ENCODE measurements around the gene CEMIP.

Gene CEMIP

GRCh38 chr15:80990955-80991354, 211.8 kb downstream of the CEMIP start:
- intact Hi-C loops (cut with DNase I; ENCODE audit: low total_unique reads): no loop called here
- no peaks in the 10 kb centered on the region for H3K36me3 ChIP-seq
- no peaks in the 10 kb centered on the region for H3K9me3 ChIP-seq
- H3K27me3 ChIP-seq: no peaks in the 10 kb centered on the region
- H3K4me3 ChIP-seq: no peak overlapping the region
- H3K27ac ChIP-seq: peak overlapping the region; percentile 89 to 92
- TF ChIP-seq CTCF (IDR thresholded peaks at IDR 0.05): no peak
- H3K4me1 ChIP-seq: peaks cover 0 to 41% (median 24%) of the 10 kb centered on the region in 4 donors
- DNase-seq: no peak

GRCh38 chr15:80991421-80991820, 212.3 kb downstream of the CEMIP start:
- peak; percentile 80 to 86 for DNase-seq
- H3K27ac ChIP-seq: peak overlapping the region; percentile 89 to 92
- no peaks in the 10 kb centered on the region for H3K36me3 ChIP-seq
- TF ChIP-seq CTCF (IDR thresholded peaks at IDR 0.05): no peak
- intact Hi-C loops (cut with DNase I; ENCODE audit: low total_unique reads): no loop called here
- peaks cover 0 to 40% (median 23%) of the 10 kb centered on the region in 4 donors for H3K4me1 ChIP-seq
- no peak overlapping the region for H3K4me3 ChIP-seq
- no peaks in the 10 kb centered on the region for H3K9me3 ChIP-seq
- H3K27me3 ChIP-seq: no peaks in the 10 kb centered on the region

- H3K4me1 ChIP-seq: peaks cover 0 to 34% (median 21%) of the 10 kb centered on the region in 4 donors
- H3K4me3 ChIP-seq: no peak overlapping the region
- peak overlapping the region in 1 of 2 donors; percentile 89 for H3K27ac ChIP-seq
- H3K36me3 ChIP-seq: no peaks in the 10 kb centered on the region
- intact Hi-C loops (cut with DNase I; ENCODE audit: low total_unique reads): no loop called here
- no peak for TF ChIP-seq CTCF (IDR thresholded peaks at IDR 0.05)
- no peaks in the 10 kb centered on the region for H3K27me3 ChIP-seq
- DNase-seq: no peak
- H3K9me3 ChIP-seq: no peaks in the 10 kb centered on the region
Measured at GRCh38 chr15:80992006-80992405, 212.8 kb downstream of the CEMIP start.

- Histone ChIP-seq H3K4me3 (no peak overlapping the region), H3K27ac (no peak overlapping the region), H3K36me3 (no peaks in the 10 kb centered on the region), H3K4me1 (peaks cover 0 to 30% (median 17%) of the 10 kb centered on the region in 4 donors), H3K9me3 (no peaks in the 10 kb centered on the region), H3K27me3 (no peaks in the 10 kb centered on the region)
- TF ChIP-seq CTCF (IDR thresholded peaks at IDR 0.05): no peak
- no peak for DNase-seq
- intact Hi-C loops (cut with DNase I; ENCODE audit: low total_unique reads): no loop called here
Measured at GRCh38 chr15:80992441-80992840, 213.3 kb downstream of the CEMIP start.

GRCh38 chr15:80996247-80996646, 217.1 kb downstream of the CEMIP start:
- no peak for TF ChIP-seq CTCF (IDR thresholded peaks at IDR 0.05)
- Histone ChIP-seq H3K27ac (no peak overlapping the region), H3K36me3 (no peaks in the 10 kb centered on the region), H3K27me3 (no peaks in the 10 kb centered on the region), H3K9me3 (no peaks in the 10 kb centered on the region), H3K4me1 (peaks cover 0 to 3% (median 0%) of the 10 kb centered on the region in 4 donors), H3K4me3 (no peak overlapping the region)
- intact Hi-C loops (cut with DNase I; ENCODE audit: low total_unique reads): no loop called here
- DNase-seq: no peak

GRCh38 chr15:80997692-80998091, 218.5 kb downstream of the CEMIP start:
- intact Hi-C loops (cut with DNase I; ENCODE audit: low total_unique reads): no loop called here
- TF ChIP-seq CTCF (IDR thresholded peaks at IDR 0.05): no peak
- no peak overlapping the region for H3K27ac ChIP-seq

More at GRCh38 chr15:80997692-80998091, 218.5 kb downstream of the CEMIP start:
- H3K4me1 ChIP-seq: peaks cover 0 to 12% (median 6%) of the 10 kb centered on the region in 4 donors
- no peaks in the 10 kb centered on the region for H3K27me3 ChIP-seq
- H3K36me3 ChIP-seq: peaks cover under 1 to 4% (median 2%) of the 10 kb centered on the region in 3 donors
- H3K4me3 ChIP-seq: no peak overlapping the region
- no peaks in the 10 kb centered on the region for H3K9me3 ChIP-seq
- DNase-seq: no peak

All from tibial artery (tissue), 4 donors.